H9 (cell line): ENCODE measurements around the gene NRDE2. TPM values are rescaled to one million over a fixed set of nuclear protein-coding genes. Genes with fewer than 3 reads are reported as not detected.

Source experiments
- DNase-seq: peaks from one replicate; pipeline ENCODE4 v3.0.0-alpha.2; 2017
- H2AFZ ChIP-seq: one replicate; pipeline ENCODE4 v1.6.1; 2013; ENCODE audit warnings: mild to moderate bottlenecking, low read length, control low read depth, moderate library complexity
- H2AK5ac ChIP-seq: 2 replicates; pipeline ENCODE4 v1.6.1; 2013; ENCODE audit warnings: low read length, control low read depth, mixed read lengths; ENCODE audit not compliant: insufficient read length
- H2BK120ac ChIP-seq: one replicate; pipeline ENCODE4 v1.6.1; 2013; ENCODE audit warnings: low read depth, mild to moderate bottlenecking, low read length, control low read depth, inconsistent platforms; ENCODE audit not compliant: poor library complexity, severe bottlenecking
- H2BK12ac ChIP-seq: 2 replicates; pipeline ENCODE4 v1.6.1; 2013; ENCODE audit warnings: low read length, control low read depth, mixed read lengths, low read depth; ENCODE audit not compliant: insufficient read length
- H2BK15ac ChIP-seq: 2 replicates; pipeline ENCODE4 v1.6.1; 2013; ENCODE audit warnings: low read depth, low read length, control low read depth
- H2BK20ac ChIP-seq: one replicate; pipeline ENCODE4 v1.6.1; 2013; ENCODE audit warnings: low read depth, mild to moderate bottlenecking, low read length, control low read depth, inconsistent platforms; ENCODE audit not compliant: poor library complexity, severe bottlenecking
- H2BK5ac ChIP-seq: 2 replicates; pipeline ENCODE4 v1.6.1; 2013; ENCODE audit warnings: low read length, control low read depth, mixed read lengths; ENCODE audit not compliant: insufficient read length
- H3K14ac ChIP-seq: 2 replicates; pipeline ENCODE4 v1.6.1; 2013; ENCODE audit warnings: low read length, control low read depth; ENCODE audit not compliant: insufficient read depth
- H3K18ac ChIP-seq: 2 replicates; pipeline ENCODE4 v1.6.1; 2013; ENCODE audit warnings: low read depth, mild to moderate bottlenecking, mixed read lengths, low read length, control low read depth; ENCODE audit not compliant: insufficient read length
- H3K23ac ChIP-seq: 2 replicates; pipeline ENCODE4 v1.6.1; 2013; ENCODE audit warnings: low read length, control low read depth, mixed read lengths, low read depth; ENCODE audit not compliant: insufficient read length
- H3K23me2 ChIP-seq: 2 replicates; pipeline ENCODE4 v1.6.1; 2013; ENCODE audit warnings: low read depth, mild to moderate bottlenecking, mixed read lengths, low read length, control low read depth; ENCODE audit not compliant: insufficient read length, poor library complexity, severe bottlenecking
- H3K27ac ChIP-seq: 2 replicates; pipeline ENCODE4 v1.5.1; 2013; ENCODE audit warnings: low read length, control low read depth, mixed read lengths, low read depth; ENCODE audit not compliant: insufficient read length
- H3K27me3 ChIP-seq: 2 replicates; pipeline ENCODE4 v1.6.1; 2013; ENCODE audit warnings: low read length, control low read depth, inconsistent platforms; ENCODE audit not compliant: insufficient read depth
- H3K4ac ChIP-seq: 2 replicates; pipeline ENCODE4 v1.6.1; 2013; ENCODE audit warnings: low read depth, mild to moderate bottlenecking, control low read depth, inconsistent platforms, low read length, moderate library complexity
- H3K4me1 ChIP-seq: 2 replicates; pipeline ENCODE4 v1.6.1; 2013; ENCODE audit warnings: low read length, control low read depth, inconsistent platforms; ENCODE audit not compliant: insufficient read depth
- H3K4me2 ChIP-seq: 2 replicates; pipeline ENCODE4 v1.6.1; 2013; ENCODE audit warnings: low read length, control low read depth, mixed read lengths; ENCODE audit not compliant: insufficient read length, insufficient read depth
- H3K56ac ChIP-seq: 2 replicates; pipeline ENCODE4 v1.6.1; 2013; ENCODE audit warnings: low read depth, mild to moderate bottlenecking, mixed read lengths, low read length, control low read depth; ENCODE audit not compliant: insufficient read length
- H3K79me1 ChIP-seq: 2 replicates; pipeline ENCODE4 v1.6.1; 2013; ENCODE audit warnings: low read depth, mild to moderate bottlenecking, moderate library complexity, low read length, control low read depth, inconsistent platforms; ENCODE audit not compliant: insufficient read depth, poor library complexity, severe bottlenecking
- H3K79me2 ChIP-seq: 2 replicates; pipeline ENCODE4 v1.6.1; 2013; ENCODE audit warnings: low read length, control low read depth, inconsistent platforms; ENCODE audit not compliant: insufficient read depth
- H3K9ac ChIP-seq: 2 replicates; pipeline ENCODE4 v1.6.1; 2013; ENCODE audit warnings: low read length, control low read depth, mixed read lengths; ENCODE audit not compliant: insufficient read length; ENCODE audit errors: extremely low read depth
- H3K9me3 ChIP-seq: one replicate; pipeline ENCODE4 v1.6.1; 2013; ENCODE audit warnings: low read depth, low read length, inconsistent platforms; ENCODE audit not compliant: control insufficient read depth
- H3T11ph ChIP-seq: one replicate; pipeline ENCODE4 v1.6.1; 2013; ENCODE audit warnings: mild to moderate bottlenecking, low read length, control low read depth, inconsistent platforms
- H4K20me1 ChIP-seq: one replicate; pipeline ENCODE4 v1.6.1; 2013; ENCODE audit not compliant: control insufficient read depth, insufficient read length, insufficient read depth
- H4K5ac ChIP-seq: 2 replicates; pipeline ENCODE4 v1.6.1; 2013; ENCODE audit warnings: low read depth, mild to moderate bottlenecking, mixed read lengths, low read length, control low read depth; ENCODE audit not compliant: insufficient read length
- H4K8ac ChIP-seq: replicated peaks from 2 replicates; pipeline ENCODE4 v1.6.1; 2013; ENCODE audit warnings: low read length, control low read depth, mixed read lengths, low read depth; ENCODE audit not compliant: insufficient read length
- H4K91ac ChIP-seq: 2 replicates; pipeline ENCODE4 v1.6.1; 2013; ENCODE audit warnings: low read depth, mild to moderate bottlenecking, moderate library complexity, mixed read lengths, low read length, control low read depth; ENCODE audit not compliant: insufficient read length
- H3K27ac Mint-ChIP-seq, 3 experiments: 2 replicates in 2 of 3; 3 replicates in 1 of 3; pipeline ENCODE4 v1.8.0; 2020 to 2021; ENCODE audit warnings: mixed read lengths in 3 of 3, mild to moderate bottlenecking in 1 of 3, moderate library complexity in 1 of 3
- H3K27me3 Mint-ChIP-seq: 2 replicates; pipeline ENCODE4 v1.8.0; 2021; ENCODE audit warnings: low read depth, mild to moderate bottlenecking, moderate library complexity, mixed read lengths
- H3K36me3 Mint-ChIP-seq, 3 experiments: 2 replicates in 2 of 3; 3 replicates in 1 of 3; pipeline ENCODE4 v1.8.0; 2020 to 2021; ENCODE audit warnings: low read depth in 3 of 3, mixed read lengths in 3 of 3; ENCODE audit not compliant: insufficient read depth in 1 of 3
- H3K4me1 Mint-ChIP-seq, 2 experiments: 2 replicates each; pipeline ENCODE4 v1.8.0; 2020; ENCODE audit warnings: mixed read lengths in 2 of 2
- H3K4me3 Mint-ChIP-seq, 2 experiments: 2 replicates in 1 of 2; 3 replicates in 1 of 2; pipeline ENCODE4 v1.8.0; 2020 to 2021; ENCODE audit warnings: mild to moderate bottlenecking in 2 of 2, mixed read lengths in 2 of 2, moderate library complexity in 1 of 2
- H3K9me3 Mint-ChIP-seq, 2 experiments: 2 replicates in 1 of 2; 3 replicates in 1 of 2; pipeline ENCODE4 v1.8.0; 2020; ENCODE audit warnings: mild to moderate bottlenecking in 2 of 2, mixed read lengths in 2 of 2, moderate library complexity in 1 of 2
- WGBS: extraction: QIAGEN DNeasy Blood & Tissue Kit; methylation state at CpG from one replicate; pipeline ENCODE4 v1.1.7; 2013; ENCODE audit warnings: missing lambda C conversion rate, low lambda C conversion rate, mixed read lengths; ENCODE audit not compliant: insufficient read length; ENCODE audit errors: extremely low coverage; 5-methylcytosine and 5-hydroxymethylcytosine counted together
- total RNA-seq: library from RNA; stranded (reverse); gene quantifications from 2 replicates; pipeline ENCODE4 v1.2.1, GENCODE V29; 2021
- TF ChIP-seq, protein P1 (sequence below): fragments of 200-600 bp; sonication (generic); conservative IDR thresholded peaks from 3 replicates; pipeline ENCODE4 v1.8.0; 2021; ENCODE audit warnings: antibody characterized with exemption, mild to moderate bottlenecking

The NRDE2 gene
- total RNA-seq, 1 experiment from 2014 or later: 21.2 TPM

DNA sequence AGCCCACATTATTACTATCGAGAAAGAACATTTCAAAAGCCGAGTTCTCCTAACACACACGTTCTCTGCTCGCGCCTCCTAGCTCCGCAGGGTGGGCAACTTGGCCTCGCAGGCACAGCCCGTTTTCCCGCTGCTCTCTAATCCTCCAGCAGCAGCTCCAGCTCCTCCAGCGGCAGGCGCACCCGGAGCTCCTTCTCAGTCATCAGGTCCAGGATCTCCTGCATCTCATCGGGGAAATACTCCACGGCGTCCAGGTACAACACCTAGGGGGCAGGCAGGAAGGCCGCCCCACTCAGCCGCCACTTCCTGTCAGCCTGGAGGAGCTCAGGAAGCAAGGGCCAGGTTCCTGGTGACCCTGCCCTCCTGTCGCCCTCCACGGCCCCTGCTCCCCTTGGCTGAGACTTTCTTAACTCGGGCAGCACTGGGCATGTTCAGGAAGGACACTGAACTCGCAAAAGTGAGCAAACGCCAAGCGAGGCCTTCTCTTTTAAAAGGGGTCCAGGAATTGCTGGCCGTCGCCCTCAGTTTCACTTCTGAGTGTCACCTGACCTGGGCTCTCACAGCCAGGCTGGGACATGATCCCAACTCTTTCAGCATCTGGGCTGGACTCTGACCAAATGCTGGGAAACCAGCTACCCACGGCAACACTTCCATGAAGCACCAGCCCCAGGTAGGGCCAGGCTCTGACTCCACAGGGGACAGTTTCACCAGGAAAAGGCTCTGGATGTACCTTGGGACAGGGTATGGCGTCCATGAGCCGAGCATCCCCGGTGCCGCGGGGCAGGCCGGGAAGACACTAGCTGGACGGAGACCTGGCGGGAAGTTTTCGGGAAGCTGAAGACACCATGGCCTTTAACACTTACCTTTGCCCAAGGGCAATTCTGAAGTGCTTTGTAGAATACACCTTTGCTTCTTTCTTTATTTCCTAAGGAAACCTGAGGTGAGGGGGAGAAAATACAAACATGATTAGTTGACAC is 53.3 kb downstream of the NRDE2 start:
- no peak overlapping the region for H2BK20ac ChIP-seq
- no peak overlapping the region for H2AFZ ChIP-seq
- H4K5ac ChIP-seq: no peak overlapping the region
- no CpG with 5 or more reads among the region's 35 CpGs for WGBS
- H3K9me3 ChIP-seq: no peaks in the 10 kb centered on the region
- no peak overlapping the region for H3T11ph ChIP-seq
- no peaks in the 10 kb centered on the region for H3K23me2 ChIP-seq
- H3K14ac ChIP-seq: no peak overlapping the region
- H3K4me2 ChIP-seq: no peak overlapping the region
- no peaks in the 10 kb centered on the region for H3K27me3 Mint-ChIP-seq
- no peaks in the 10 kb centered on the region for H4K20me1 ChIP-seq
- H3K27ac Mint-ChIP-seq: peak overlapping the region in 1 of 3 experiments; percentile 86; a peak in 1 of 7 replicates
- H3K4ac ChIP-seq: no peak overlapping the region
- H3K4me1 ChIP-seq: no peaks in the 10 kb centered on the region
- no peak overlapping the region for H4K8ac ChIP-seq
- H3K27me3 ChIP-seq: no peaks in the 10 kb centered on the region
- no peaks in the 10 kb centered on the region for H3K79me1 ChIP-seq
- no peak overlapping the region for H3K23ac ChIP-seq
- no peak overlapping the region for H3K9ac ChIP-seq
- H3K4me3 Mint-ChIP-seq: no peak overlapping the region
- H2BK12ac ChIP-seq: no peak overlapping the region
- H3K56ac ChIP-seq: no peak overlapping the region
- H3K9me3 Mint-ChIP-seq: no peaks in the 10 kb centered on the region
- no peak overlapping the region for H2BK120ac ChIP-seq
- no peaks in the 10 kb centered on the region for H3K4me1 Mint-ChIP-seq
- no peak overlapping the region for H2BK5ac ChIP-seq
- no peak overlapping the region for H3K27ac ChIP-seq
- H4K91ac ChIP-seq: no peak overlapping the region
- H2AK5ac ChIP-seq: no peak overlapping the region
- no peak overlapping the region for H2BK15ac ChIP-seq
- H3K36me3 Mint-ChIP-seq: peaks cover 0 to 46% (median 21%) of the 10 kb centered on the region in 3 experiments; a peak in 6 of 7 replicates
- no peak for DNase-seq
- TF ChIP-seq, protein P1, sequence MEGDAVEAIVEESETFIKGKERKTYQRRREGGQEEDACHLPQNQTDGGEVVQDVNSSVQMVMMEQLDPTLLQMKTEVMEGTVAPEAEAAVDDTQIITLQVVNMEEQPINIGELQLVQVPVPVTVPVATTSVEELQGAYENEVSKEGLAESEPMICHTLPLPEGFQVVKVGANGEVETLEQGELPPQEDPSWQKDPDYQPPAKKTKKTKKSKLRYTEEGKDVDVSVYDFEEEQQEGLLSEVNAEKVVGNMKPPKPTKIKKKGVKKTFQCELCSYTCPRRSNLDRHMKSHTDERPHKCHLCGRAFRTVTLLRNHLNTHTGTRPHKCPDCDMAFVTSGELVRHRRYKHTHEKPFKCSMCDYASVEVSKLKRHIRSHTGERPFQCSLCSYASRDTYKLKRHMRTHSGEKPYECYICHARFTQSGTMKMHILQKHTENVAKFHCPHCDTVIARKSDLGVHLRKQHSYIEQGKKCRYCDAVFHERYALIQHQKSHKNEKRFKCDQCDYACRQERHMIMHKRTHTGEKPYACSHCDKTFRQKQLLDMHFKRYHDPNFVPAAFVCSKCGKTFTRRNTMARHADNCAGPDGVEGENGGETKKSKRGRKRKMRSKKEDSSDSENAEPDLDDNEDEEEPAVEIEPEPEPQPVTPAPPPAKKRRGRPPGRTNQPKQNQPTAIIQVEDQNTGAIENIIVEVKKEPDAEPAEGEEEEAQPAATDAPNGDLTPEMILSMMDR: no peak
- H3K18ac ChIP-seq: no peak overlapping the region
- H3K79me2 ChIP-seq: no peaks in the 10 kb centered on the region
